AG04450 (cell line): ENCODE measurements around the gene STAM. TPM values are rescaled to one million over a fixed set of nuclear protein-coding genes. Genes with fewer than 3 reads are reported as not detected.

Experiments used
- CTCF ChIA-PET: fragments of 300-600, 350-600 bp; formaldehyde crosslinking; extraction: SDS; loops from one replicate; lab custom pipeline; 2022; ENCODE audit warnings: antibody characterized with exemption, inconsistent platforms; lab: Charles Lee
- POLR2A ChIA-PET: fragments of 350-600 bp; formaldehyde crosslinking; extraction: SDS; loops from one replicate; lab custom pipeline; 2021; ENCODE audit warnings: antibody characterized with exemption, inconsistent platforms; lab: Yijun Ruan, JAX
- DNase-seq: peaks from one replicate; pipeline ENCODE4 v3.0.0-alpha.2; 2011; ENCODE audit warnings: low read depth, low spot score
- H3K27ac ChIP-seq: one replicate; pipeline ENCODE4 v1.5.1; 2012; ENCODE audit warnings: low read depth, low read length, control low read depth
- H3K27me3 ChIP-seq: one replicate; pipeline ENCODE4 v1.6.0; 2012; ENCODE audit warnings: low read length; ENCODE audit not compliant: control insufficient read depth, insufficient read depth
- H3K4me3 ChIP-seq: 2 replicates; pipeline ENCODE4 v1.5.1; 2011; ENCODE audit warnings: mild to moderate bottlenecking, low read depth, low read length, control low read depth
- H3K9me3 ChIP-seq: 2 replicates; pipeline ENCODE4 v1.5.1; 2012; ENCODE audit warnings: low read length; ENCODE audit not compliant: control insufficient read depth, insufficient read depth
- polyA plus RNA-seq: library from polyadenylated mRNA; depleted of rRNA; stranded (reverse); fragments of >200 nt; gene quantifications from 2 replicates; pipeline ENCODE4 v1.2.3, GENCODE V29; 2011
- TF ChIP-seq, protein P1 (sequence below): IDR thresholded peaks from 2 replicates; pipeline ENCODE4 v1.5.1; 2011; ENCODE audit warnings: low read depth, low read length, control low read depth, inconsistent platforms

Gene STAM
- polyA plus RNA-seq, 1 experiment, result 43.6 TPM

DNA sequence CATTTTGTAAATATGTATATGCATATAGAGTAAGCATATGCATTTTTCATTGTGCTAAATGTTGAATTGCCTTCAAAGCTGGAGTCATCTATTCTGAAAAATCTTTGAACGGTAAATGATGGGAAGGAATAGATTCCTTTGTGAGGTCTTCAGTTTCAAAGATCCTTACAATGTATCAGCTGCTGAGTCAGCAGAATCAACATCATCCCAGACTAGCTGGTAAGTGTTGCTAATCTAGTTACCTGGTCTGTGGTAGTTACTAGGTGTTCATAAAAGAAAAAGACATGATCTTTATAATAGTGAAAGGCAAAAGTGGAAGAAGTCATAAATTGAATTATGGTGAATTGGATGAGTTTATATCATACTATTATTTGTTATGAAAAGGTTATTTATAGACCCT lies 10.6 kb upstream of the STAM start:
- H3K27ac ChIP-seq, result no peak overlapping the region
- POLR2A ChIA-PET, result no interaction called here

DNA sequence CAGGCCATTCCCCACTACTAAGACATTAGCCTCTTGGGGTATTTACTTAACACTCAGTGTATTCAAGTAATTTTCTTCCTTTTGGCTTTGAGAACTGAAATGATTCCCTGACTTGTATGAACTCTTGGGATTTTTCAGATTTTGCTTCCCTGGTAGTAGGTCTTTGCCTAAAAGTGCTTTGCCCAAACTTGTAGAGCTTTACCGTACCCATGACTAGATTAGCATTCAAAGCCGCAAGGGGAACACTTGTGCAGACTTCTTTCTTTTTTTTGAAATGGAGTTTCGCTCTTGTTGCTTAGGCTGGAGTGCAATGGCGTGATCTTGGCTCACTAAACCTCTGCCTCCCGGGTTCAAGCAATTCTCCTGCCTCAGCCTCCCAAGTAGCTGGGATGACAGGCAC lies 6.1 kb upstream of the STAM start:
- no peak for DNase-seq
- H3K9me3 ChIP-seq, result peaks cover 5% of the 10 kb centered on the region
- POLR2A ChIA-PET, result no interaction called here

More for the DNA sequence above, 10.6 kb upstream of the STAM start:
- CTCF ChIA-PET, result no interaction called here
- DNase-seq, result no peak
- no peaks in the 10 kb centered on the region for H3K27me3 ChIP-seq
- peaks cover 7% of the 10 kb centered on the region; the same call in 1 of the 2 replicates for H3K9me3 ChIP-seq
- H3K4me3 ChIP-seq, result no peak overlapping the region
- TF ChIP-seq, protein P1, sequence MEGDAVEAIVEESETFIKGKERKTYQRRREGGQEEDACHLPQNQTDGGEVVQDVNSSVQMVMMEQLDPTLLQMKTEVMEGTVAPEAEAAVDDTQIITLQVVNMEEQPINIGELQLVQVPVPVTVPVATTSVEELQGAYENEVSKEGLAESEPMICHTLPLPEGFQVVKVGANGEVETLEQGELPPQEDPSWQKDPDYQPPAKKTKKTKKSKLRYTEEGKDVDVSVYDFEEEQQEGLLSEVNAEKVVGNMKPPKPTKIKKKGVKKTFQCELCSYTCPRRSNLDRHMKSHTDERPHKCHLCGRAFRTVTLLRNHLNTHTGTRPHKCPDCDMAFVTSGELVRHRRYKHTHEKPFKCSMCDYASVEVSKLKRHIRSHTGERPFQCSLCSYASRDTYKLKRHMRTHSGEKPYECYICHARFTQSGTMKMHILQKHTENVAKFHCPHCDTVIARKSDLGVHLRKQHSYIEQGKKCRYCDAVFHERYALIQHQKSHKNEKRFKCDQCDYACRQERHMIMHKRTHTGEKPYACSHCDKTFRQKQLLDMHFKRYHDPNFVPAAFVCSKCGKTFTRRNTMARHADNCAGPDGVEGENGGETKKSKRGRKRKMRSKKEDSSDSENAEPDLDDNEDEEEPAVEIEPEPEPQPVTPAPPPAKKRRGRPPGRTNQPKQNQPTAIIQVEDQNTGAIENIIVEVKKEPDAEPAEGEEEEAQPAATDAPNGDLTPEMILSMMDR, result no peak

DNA sequence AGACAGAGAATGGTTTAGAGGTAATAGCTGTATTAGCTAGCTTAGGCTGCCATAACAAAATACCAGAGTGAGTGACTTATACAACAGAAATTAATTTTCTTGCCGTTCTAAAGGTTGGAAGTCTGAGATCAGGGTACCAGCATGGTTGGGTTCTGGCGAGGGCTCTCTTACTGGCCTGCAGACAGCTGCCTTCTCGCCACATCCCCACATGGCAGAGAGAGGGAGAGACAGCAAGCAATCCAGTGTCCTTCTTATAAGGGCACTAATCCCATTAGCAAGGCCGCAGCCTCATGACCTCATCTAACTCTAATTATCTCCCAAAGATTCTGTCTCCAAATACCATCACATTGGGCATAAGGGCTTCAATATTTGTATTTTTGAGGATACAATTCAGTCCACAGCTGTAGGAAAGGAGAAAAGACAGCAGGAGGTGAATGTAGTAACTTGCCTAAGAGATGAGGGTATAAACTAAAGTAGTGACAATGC lies 3.6 kb upstream of the STAM start:
- H3K9me3 ChIP-seq, result peaks cover 8% of the 10 kb centered on the region
- POLR2A ChIA-PET, result no interaction called here
- no peak for DNase-seq
- no peaks in the 10 kb centered on the region for H3K27me3 ChIP-seq
- CTCF ChIA-PET, result no interaction called here
- H3K4me3 ChIP-seq, result no peak overlapping the region
- TF ChIP-seq, protein P1, result no peak
- no peak overlapping the region for H3K27ac ChIP-seq

More for the DNA sequence above, 6.1 kb upstream of the STAM start:
- CTCF ChIA-PET, result no interaction called here
- no peak overlapping the region for H3K27ac ChIP-seq
- TF ChIP-seq, protein P1, result no peak
- H3K4me3 ChIP-seq, result no peak overlapping the region
- H3K27me3 ChIP-seq, result no peaks in the 10 kb centered on the region

DNA sequence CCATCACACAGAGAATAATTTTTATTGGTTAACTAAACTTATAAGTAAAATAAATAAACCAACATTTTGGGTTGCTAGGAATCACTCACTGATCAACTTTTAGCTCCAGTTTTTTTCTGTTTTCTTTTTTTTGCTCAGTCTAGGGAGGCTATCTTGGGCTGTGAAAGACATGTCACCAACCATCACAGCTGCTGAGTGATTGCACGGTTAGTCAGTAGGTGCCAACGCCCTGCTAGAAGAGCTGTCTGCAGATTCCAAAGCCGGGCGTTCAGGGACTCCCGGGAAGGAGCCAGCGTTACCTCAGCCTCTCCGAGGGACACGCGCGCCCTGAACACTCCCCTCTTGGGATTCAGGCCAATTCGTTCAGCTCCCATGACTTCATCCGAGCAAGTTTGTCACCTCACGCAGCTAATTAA lies 604 bp upstream of the STAM start:
- peak overlapping the region; percentile 98 for H3K4me3 ChIP-seq
- no peak for DNase-seq
- POLR2A ChIA-PET, result interaction anchor here (0.6 to 2.9 kb wide), 8 partner anchors 12 to 347 kb away, joined by 3 to 30 read pairs (median 8); partner anchors contain the start of gene HACD1

DNA sequence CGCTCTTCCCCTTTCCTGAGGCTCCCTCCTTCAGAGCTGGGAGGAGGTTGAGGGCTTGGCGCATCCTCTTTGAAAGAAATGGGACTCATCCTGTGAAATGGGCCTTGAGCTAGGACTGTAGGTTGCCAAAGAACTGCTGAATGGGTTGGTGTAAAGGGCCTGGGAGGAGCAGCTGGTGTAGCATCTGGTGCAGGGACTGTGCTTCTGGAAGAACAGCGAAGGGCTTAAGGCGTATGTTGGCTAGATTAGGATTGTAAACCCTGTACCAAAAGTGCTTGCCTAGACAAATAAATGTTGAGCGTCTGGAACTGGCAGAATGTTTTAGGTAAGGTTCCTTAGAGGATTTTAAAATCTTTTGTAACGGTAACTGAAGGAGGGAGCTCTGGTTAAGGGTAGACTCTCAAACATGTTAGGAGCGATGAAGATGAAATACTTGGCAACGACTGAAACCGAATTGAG lies 563 bp downstream of the STAM start:
- Histone ChIP-seq H3K9me3 (peaks cover 6% of the 10 kb centered on the region), H3K4me3 (peak overlapping the region; percentile 98), H3K27ac (peak overlapping the region; percentile 98), H3K27me3 (no peaks in the 10 kb centered on the region)
- no peak for DNase-seq
- POLR2A ChIA-PET, result interaction anchor here (0.5 to 2.9 kb wide), 10 partner anchors 11 to 661 kb away, joined by 3 to 30 read pairs (median 5); partner anchors contain the start of gene HACD1
- TF ChIP-seq, protein P1, result no peak
- CTCF ChIA-PET, result interaction anchor here (0.8 to 1.8 kb wide), 3 partner anchors 93 to 594 kb away, joined by 3 to 7 read pairs (median 3); no protein-coding TSS in a partner anchor

More for the DNA sequence above, 604 bp upstream of the STAM start:
- CTCF ChIA-PET, result interaction anchor here (0.6 to 1.8 kb wide), 3 partner anchors 94 to 222 kb away, joined by 3 to 9 read pairs (median 7); no protein-coding TSS in a partner anchor
- TF ChIP-seq, protein P1, result no peak
- Histone ChIP-seq H3K27ac (peak overlapping the region; percentile 98), H3K27me3 (no peaks in the 10 kb centered on the region), H3K9me3 (peaks cover 6% of the 10 kb centered on the region)
